HepG2 (cell line): ENCODE measurements around the gene PARP8. TPM values are rescaled to one million over a fixed set of nuclear protein-coding genes. Genes with fewer than 3 reads are reported as not detected.

Source experiments
- ATAC-seq: fragments of 200-7000 bp; cut with Tn5 transposase; 3 replicates; pipeline ENCODE4 v1.9.1; 2020; ENCODE audit warnings: mild to moderate bottlenecking, moderate library complexity
- BruUV-seq: library from RNA; stranded (reverse); fragments of 400-500 nt; replicated peaks from 2 replicates; lab custom pipeline; 2021; lab: Mats Ljungman, UMichigan
- CTCF ChIA-PET: fragments of 300-600 bp; formaldehyde crosslinking; extraction: SDS; loops from one replicate; lab custom pipeline; 2021; ENCODE audit warnings: low total read pairs, inconsistent platforms, low intra/inter-chr PET ratio; lab: Yijun Ruan, JAX
- POLR2A ChIA-PET: fragments of 350-600 bp; sonication (Branson Sonifier 250); formaldehyde crosslinking; loops from one replicate; lab custom pipeline; 2020; ENCODE audit warnings: antibody characterized with exemption, inconsistent platforms; lab: Yijun Ruan, JAX
- DNase-seq: peaks from one replicate; pipeline ENCODE4 v3.0.0-alpha.2; 2015; ENCODE audit warnings: low spot score
- FAIRE-seq: peaks from 3 replicates; lab custom pipeline; 2011; peaks lifted over from hg19 to GRCh38; lab: Jason Lieb, UNC
- H2AFZ ChIP-seq: one replicate; pipeline ENCODE4 v1.6.1; 2011; ENCODE audit warnings: low read length, inconsistent platforms
- H3K27ac ChIP-seq: fragments of 300-600 bp; 3 replicates; pipeline ENCODE4 v1.8.0; 2011; ENCODE audit warnings: mixed run types, mild to moderate bottlenecking, mixed read lengths, low read length, inconsistent platforms; ENCODE audit not compliant: insufficient read depth; ENCODE audit errors: extremely low read length
- H3K27me3 ChIP-seq, 2 experiments: fragments of 200-600 bp in 1 of 2; 2 replicates in 1 of 2; 3 replicates in 1 of 2; pipeline versions ENCODE4 v1.6.0 to v1.8.0; 2011; ENCODE audit warnings: low read length in 2 of 2, mild to moderate bottlenecking in 2 of 2, moderate library complexity in 2 of 2, inconsistent platforms in 1 of 2; ENCODE audit not compliant: insufficient read depth in 2 of 2, control insufficient read depth in 1 of 2
- H3K36me3 ChIP-seq, 2 experiments: fragments of 200-600 bp in 1 of 2; replicated peaks in 1 of 2; 2 replicates in 1 of 2; 3 replicates in 1 of 2; pipeline versions ENCODE4 v1.5.1 to v1.8.0; 2011; ENCODE audit warnings: low read length in 2 of 2, inconsistent platforms in 1 of 2; ENCODE audit not compliant: insufficient read depth in 2 of 2, control insufficient read depth in 1 of 2
- H3K4me1 ChIP-seq: 2 replicates; pipeline ENCODE4 v1.5.1; 2012; ENCODE audit warnings: low read length, inconsistent platforms; ENCODE audit not compliant: insufficient read depth
- H3K4me2 ChIP-seq: 2 replicates; pipeline ENCODE4 v1.6.0; 2011; ENCODE audit warnings: low read depth, low read length, inconsistent platforms
- H3K4me3 ChIP-seq, 3 experiments: fragments of 200-600 bp in 1 of 3; sonication (generic), shearing (Covaris generic) in 1 of 3; replicated peaks in 1 of 3; 2 replicates each; pipeline ENCODE4 v1.5.1; 2011 to 2016; ENCODE audit warnings: low read length in 3 of 3, inconsistent platforms in 2 of 3, low read depth in 2 of 3, mild to moderate bottlenecking in 2 of 3, control low read depth in 1 of 3, mixed read lengths in 1 of 3; ENCODE audit not compliant: insufficient read depth in 1 of 3
- H3K79me2 ChIP-seq: one replicate; pipeline ENCODE4 v1.6.1; 2011; ENCODE audit warnings: low read length, inconsistent platforms; ENCODE audit not compliant: insufficient read depth
- H3K9ac ChIP-seq: 2 replicates; pipeline ENCODE4 v1.6.0; 2011; ENCODE audit warnings: mild to moderate bottlenecking, low read depth, low read length, inconsistent platforms; ENCODE audit not compliant: insufficient read depth
- H3K9me3 ChIP-seq: 2 replicates; pipeline ENCODE4 v1.5.1; 2012; ENCODE audit warnings: mild to moderate bottlenecking, low read length
- H4K20me1 ChIP-seq: 2 replicates; pipeline ENCODE4 v1.6.0; 2011; ENCODE audit warnings: inconsistent platforms, mild to moderate bottlenecking, low read length, moderate library complexity; ENCODE audit not compliant: insufficient read depth
- CBFB ChIP-seq: sonication (generic); formaldehyde crosslinking; IDR thresholded peaks from 2 replicates; pipeline ENCODE4 v1.4.0; 2020; ENCODE audit warnings: missing genetic modification reagents
- E2F1 ChIP-seq: sonication (generic); formaldehyde crosslinking; IDR thresholded peaks from 2 replicates; pipeline ENCODE4 v1.5.0; 2020; ENCODE audit warnings: missing genetic modification reagents
- EHMT2 ChIP-seq: fragments of 200-600 bp; sonication (generic); IDR thresholded peaks from 2 replicates; pipeline ENCODE4 v1.7.0; 2017; ENCODE audit warnings: antibody characterized with exemption, low read depth, low read length, borderline replicate concordance
- MATR3 ChIP-seq: sonication (generic); formaldehyde crosslinking; IDR thresholded peaks from 2 replicates; pipeline ENCODE4 v1.4.0; 2020; ENCODE audit warnings: missing genetic modification reagents
- MLXIP ChIP-seq: sonication (generic); formaldehyde crosslinking; IDR thresholded peaks from 2 replicates; pipeline ENCODE4 v1.9.0; 2021; ENCODE audit warnings: missing genetic modification reagents, borderline replicate concordance
- PTBP1 ChIP-seq: fragments of 200-400 bp; formaldehyde crosslinking; IDR thresholded peaks from 2 replicates; pipeline ENCODE4 v1.6.1; 2018; ENCODE audit warnings: low read length, low read depth; ENCODE audit not compliant: poor library complexity, severe bottlenecking
- RXRA ChIP-seq: sonication (generic); formaldehyde crosslinking; IDR thresholded peaks from 2 replicates; pipeline ENCODE4 v1.5.1; 2020; ENCODE audit warnings: missing genetic modification reagents
- WIZ ChIP-seq: sonication (generic); formaldehyde crosslinking; IDR thresholded peaks from 2 replicates; pipeline ENCODE4 v1.5.1; 2020; ENCODE audit warnings: mild to moderate bottlenecking, missing genetic modification reagents
- ZHX2 ChIP-seq, 2 experiments: sonication (generic) in 1 of 2; formaldehyde crosslinking in 1 of 2; IDR thresholded peaks; 2 replicates each; pipeline versions ENCODE4 v1.6.1 to v1.9.0; 2014 to 2022; ENCODE audit warnings: antibody characterized with exemption in 1 of 2, borderline replicate concordance in 1 of 2, inconsistent platforms in 1 of 2, low read depth in 1 of 2, missing genetic modification reagents in 1 of 2
- ZNF253 ChIP-seq: sonication (generic); formaldehyde crosslinking; IDR thresholded peaks from 2 replicates; pipeline ENCODE4 v1.8.0; 2022; ENCODE audit warnings: mild to moderate bottlenecking, missing genetic modification reagents, borderline replicate concordance
- ZNF446 ChIP-seq: sonication (generic); formaldehyde crosslinking; IDR thresholded peaks from 2 replicates; pipeline ENCODE4 v1.5.0; 2020; ENCODE audit warnings: mild to moderate bottlenecking, missing genetic modification reagents
- ZNF605 ChIP-seq: sonication (generic); formaldehyde crosslinking; IDR thresholded peaks from 2 replicates; pipeline ENCODE4 v1.8.0; 2022; ENCODE audit warnings: mild to moderate bottlenecking, missing genetic modification reagents
- ZNF660 ChIP-seq: sonication (generic); formaldehyde crosslinking; IDR thresholded peaks from 2 replicates; pipeline ENCODE4 v1.5.1; 2020; ENCODE audit warnings: mild to moderate bottlenecking, low read depth, missing genetic modification reagents, borderline replicate concordance
- WGBS: methylation state at CpG from one replicate; pipeline ENCODE4 v1.1.6; 2017; ENCODE audit warnings: low lambda C conversion rate; 5-methylcytosine and 5-hydroxymethylcytosine counted together
- in situ Hi-C: cut with HindIII; loops from 2 replicates; pipeline ENCODE4 v1.10.0; 2017; ENCODE audit warnings: low pct_unique_long_range_greater_than_20kb; ENCODE audit not compliant: extremely low pct_ligation_motif_present
- intact Hi-C: fragments of 100-400 bp; cut with micrococcal nuclease; formaldehyde crosslinking; loops from one replicate; pipeline ENCODE4 v1.10.0; 2022; ENCODE audit not compliant: unreplicated experiment
- polyA plus RNA-seq, 8 experiments: library from polyadenylated mRNA; depleted of rRNA in 3 of 8; stranded (reverse) in 7 of 8; unstranded in 1 of 8; fragments of >200 nt; fragmentation: Illumina TruSeq in 4 of 8; extraction: Trizol in 4 of 8; gene quantifications; 2 replicates each; pipeline versions ENCODE4 v1.2.1 to v1.2.3, GENCODE V29; 2011 to 2016; ENCODE audit warnings: low read depth in 4 of 8, missing spikeins in 1 of 8, mixed read lengths in 1 of 8; ENCODE audit not compliant: insufficient read depth in 1 of 8
- total RNA-seq, 5 experiments: library from RNA; depleted of rRNA; stranded (reverse); fragments of >200 nt; fragmentation: Illumina TruSeq; extraction: Trizol; gene quantifications; 2 replicates each; pipeline ENCODE4 v1.2.3, GENCODE V29; 2016; ENCODE audit warnings: low read depth in 1 of 5

PARP8 gene
- total and polyA plus RNA-seq, 2 of the 13 experiments (the other 11 are each of a cell fraction or from before 2014, with no cell fraction given), result 0.11 to 0.29 TPM

GRCh38 chr5:50623666-50624065, 42.8 kb upstream of the PARP8 start:
- H3K27ac ChIP-seq, result no peak overlapping the region
- no peaks in the 10 kb centered on the region for H3K36me3 ChIP-seq
- in situ Hi-C loops (no loop called here), intact Hi-C loops (no loop called here)
- no peaks in the 10 kb centered on the region; the same call in 1 of the 2 replicates for H3K9me3 ChIP-seq
- ChIA-PET CTCF (no interaction called here), POLR2A (no interaction called here)
- H3K4me1 ChIP-seq, result no peaks in the 10 kb centered on the region
- no peaks in the 10 kb centered on the region for H3K79me2 ChIP-seq
- H4K20me1 ChIP-seq, result no peaks in the 10 kb centered on the region
- DNase-seq (no peak), ATAC-seq (no peak), FAIRE-seq (no peak)
- BruUV-seq, result no TSS peak
- H3K27me3 ChIP-seq, result no peaks in the 10 kb centered on the region
- no peak overlapping the region for H3K4me2 ChIP-seq
- no peak overlapping the region for H3K9ac ChIP-seq
- H2AFZ ChIP-seq, result no peak overlapping the region
- WGBS, result 2% methylated on average over 3 of the region's 3 CpGs
- no peak overlapping the region for H3K4me3 ChIP-seq
- no peak for TF ChIP-seq EHMT2
- no peak for TF ChIP-seq ZNF605 (CRISPR knock-in tag)
- no peak for TF ChIP-seq WIZ (CRISPR knock-in tag)
- no peak for TF ChIP-seq MATR3 (CRISPR knock-in tag)
- no peak for TF ChIP-seq PTBP1
- TF ChIP-seq RXRA (CRISPR knock-in tag), result no peak
- no peak for TF ChIP-seq ZNF660 (CRISPR knock-in tag)
- TF ChIP-seq MLXIP, result no peak
- no peak for TF ChIP-seq ZNF446 (CRISPR knock-in tag)
- TF ChIP-seq CBFB (CRISPR knock-in tag), result no peak
- no peak for TF ChIP-seq E2F1 (CRISPR knock-in tag)
- TF ChIP-seq ZHX2 (IDR thresholded peaks at IDR 0.05; ENCODE audit: low read depth), result no peak
- TF ChIP-seq ZHX2 (CRISPR knock-in tag; IDR thresholded peaks at IDR 0.05; ENCODE audit: borderline replicate concordance), result no peak
- TF ChIP-seq ZNF253 (CRISPR knock-in tag), result no peak
